ENCODE data around the gene BOLA2B.
"Not testable (repeated sequence)": the region's sequence is repeated elsewhere in the genome, so short reads cannot be mapped to it uniquely, and the experiment has no call there.

DNA sequence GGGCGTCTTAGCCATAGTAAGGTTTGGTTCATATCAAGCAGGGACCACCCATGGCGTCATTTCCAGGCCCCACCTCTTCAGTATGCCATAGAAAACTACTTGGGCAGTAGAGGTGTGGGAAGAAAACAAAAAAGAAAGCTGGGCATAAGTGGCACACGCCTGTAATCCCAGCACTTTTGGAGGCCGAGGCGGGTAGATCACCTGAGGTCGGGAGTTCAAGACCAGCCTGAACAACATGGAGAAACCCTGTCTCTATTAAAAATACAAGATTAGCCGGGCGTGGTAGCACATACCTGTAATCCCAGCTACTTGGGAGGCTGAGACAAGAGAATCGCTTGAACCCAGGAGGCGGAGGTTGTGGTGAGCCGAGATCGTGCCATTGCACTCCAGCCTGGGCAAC, 2.3 kb downstream of the BOLA2B start:
- TF ChIP-seq, protein P1, sequence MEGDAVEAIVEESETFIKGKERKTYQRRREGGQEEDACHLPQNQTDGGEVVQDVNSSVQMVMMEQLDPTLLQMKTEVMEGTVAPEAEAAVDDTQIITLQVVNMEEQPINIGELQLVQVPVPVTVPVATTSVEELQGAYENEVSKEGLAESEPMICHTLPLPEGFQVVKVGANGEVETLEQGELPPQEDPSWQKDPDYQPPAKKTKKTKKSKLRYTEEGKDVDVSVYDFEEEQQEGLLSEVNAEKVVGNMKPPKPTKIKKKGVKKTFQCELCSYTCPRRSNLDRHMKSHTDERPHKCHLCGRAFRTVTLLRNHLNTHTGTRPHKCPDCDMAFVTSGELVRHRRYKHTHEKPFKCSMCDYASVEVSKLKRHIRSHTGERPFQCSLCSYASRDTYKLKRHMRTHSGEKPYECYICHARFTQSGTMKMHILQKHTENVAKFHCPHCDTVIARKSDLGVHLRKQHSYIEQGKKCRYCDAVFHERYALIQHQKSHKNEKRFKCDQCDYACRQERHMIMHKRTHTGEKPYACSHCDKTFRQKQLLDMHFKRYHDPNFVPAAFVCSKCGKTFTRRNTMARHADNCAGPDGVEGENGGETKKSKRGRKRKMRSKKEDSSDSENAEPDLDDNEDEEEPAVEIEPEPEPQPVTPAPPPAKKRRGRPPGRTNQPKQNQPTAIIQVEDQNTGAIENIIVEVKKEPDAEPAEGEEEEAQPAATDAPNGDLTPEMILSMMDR (IDR thresholded peaks at IDR 0.05; ENCODE audit: low read length) = not testable (repeated sequence)
- TF ChIP-seq EZH2 (optimal IDR thresholded peaks at IDR 0.05; ENCODE audit: low read depth, low read length) = not testable (repeated sequence)
